SU-DHL-6 (cell line): Measurements from ENCODE around the gene SLC38A11.

Experiments
- H2AFZ ChIP-seq: fragments of 200-600 bp; sonication (generic); 2 replicates; pipeline ENCODE4 v1.6.1; 2014; ENCODE audit warnings: low read depth, mild to moderate bottlenecking, moderate library complexity, mixed read lengths, antibody characterized with exemption, low read length; ENCODE audit not compliant: severe bottlenecking
- H3F3A ChIP-seq: fragments of 200-600 bp; shearing (Covaris generic); 2 replicates; pipeline ENCODE4 v1.6.0; 2016; ENCODE audit warnings: antibody characterized with exemption, mild to moderate bottlenecking; ENCODE audit not compliant: insufficient read depth
- H3K27ac ChIP-seq: fragments of 200-600 bp; sonication (generic); 2 replicates; pipeline ENCODE4 v1.5.1; 2016; ENCODE audit warnings: low read depth, mild to moderate bottlenecking, low read length, moderate library complexity, mixed read lengths
- H3K27me3 ChIP-seq: fragments of 200-600 bp; sonication (generic), shearing (Covaris generic); 2 replicates; pipeline ENCODE4 v1.6.0; 2014; ENCODE audit warnings: mild to moderate bottlenecking, low read length
- H3K36me3 ChIP-seq: fragments of 200-600 bp; sonication (generic); 2 replicates; pipeline ENCODE4 v1.6.1; 2014; ENCODE audit warnings: mild to moderate bottlenecking, low read length, mixed read lengths
- H3K4me2 ChIP-seq: fragments of 300-600, 200-600 bp; shearing (Covaris generic), sonication (generic); 2 replicates; pipeline ENCODE4 v1.6.0; 2014; ENCODE audit warnings: low read length, low read depth, mild to moderate bottlenecking; ENCODE audit not compliant: poor library complexity, severe bottlenecking
- H3K4me3 ChIP-seq: fragments of 200-600 bp; sonication (generic); 2 replicates; pipeline ENCODE4 v1.5.1; 2014; ENCODE audit warnings: antibody characterized with exemption, low read length, mild to moderate bottlenecking, mixed read lengths; ENCODE audit not compliant: insufficient read depth, poor library complexity, severe bottlenecking
- H3K79me2 ChIP-seq: fragments of 200-600 bp; sonication (generic); 2 replicates; pipeline ENCODE4 v1.6.1; 2014; ENCODE audit warnings: mild to moderate bottlenecking, low read length, moderate library complexity; ENCODE audit not compliant: insufficient read depth
- H3K9ac ChIP-seq: fragments of 200-600 bp; sonication (generic); 2 replicates; pipeline ENCODE4 v1.7.0; 2014; ENCODE audit warnings: mild to moderate bottlenecking, low read length
- H3K9me2 ChIP-seq: fragments of 200-600 bp; sonication (generic); replicated peaks from 2 replicates; pipeline ENCODE4 v1.6.1; 2014; ENCODE audit warnings: low read length; ENCODE audit not compliant: insufficient read depth
- H3K9me3 ChIP-seq: fragments of 200-600 bp; sonication (generic); 2 replicates; pipeline ENCODE4 v1.6.1; 2014; ENCODE audit warnings: low read length, mixed read lengths; ENCODE audit not compliant: insufficient read depth
- H4K20me1 ChIP-seq: fragments of 200-600 bp; sonication (generic); 2 replicates; pipeline ENCODE4 v1.6.1; 2014; ENCODE audit warnings: low read depth, mild to moderate bottlenecking, antibody characterized with exemption, low read length, moderate library complexity, mixed read lengths
- EZH2phosphoT487 ChIP-seq: fragments of 200-600 bp; sonication (generic), shearing (Covaris generic); conservative IDR thresholded peaks from 2 replicates; pipeline ENCODE4 v1.6.1; 2018; ENCODE audit warnings: mild to moderate bottlenecking, antibody characterized with exemption, low read length, moderate library complexity, mixed read lengths
- TF ChIP-seq, protein P1 (sequence below): fragments of 200-600 bp; sonication (generic); IDR thresholded peaks from one replicate; pipeline ENCODE4 v1.5.1; 2017; ENCODE audit warnings: antibody characterized with exemption, mild to moderate bottlenecking, low read length, moderate library complexity; ENCODE audit not compliant: insufficient read depth, poor library complexity, severe bottlenecking

SLC38A11 gene

DNA sequence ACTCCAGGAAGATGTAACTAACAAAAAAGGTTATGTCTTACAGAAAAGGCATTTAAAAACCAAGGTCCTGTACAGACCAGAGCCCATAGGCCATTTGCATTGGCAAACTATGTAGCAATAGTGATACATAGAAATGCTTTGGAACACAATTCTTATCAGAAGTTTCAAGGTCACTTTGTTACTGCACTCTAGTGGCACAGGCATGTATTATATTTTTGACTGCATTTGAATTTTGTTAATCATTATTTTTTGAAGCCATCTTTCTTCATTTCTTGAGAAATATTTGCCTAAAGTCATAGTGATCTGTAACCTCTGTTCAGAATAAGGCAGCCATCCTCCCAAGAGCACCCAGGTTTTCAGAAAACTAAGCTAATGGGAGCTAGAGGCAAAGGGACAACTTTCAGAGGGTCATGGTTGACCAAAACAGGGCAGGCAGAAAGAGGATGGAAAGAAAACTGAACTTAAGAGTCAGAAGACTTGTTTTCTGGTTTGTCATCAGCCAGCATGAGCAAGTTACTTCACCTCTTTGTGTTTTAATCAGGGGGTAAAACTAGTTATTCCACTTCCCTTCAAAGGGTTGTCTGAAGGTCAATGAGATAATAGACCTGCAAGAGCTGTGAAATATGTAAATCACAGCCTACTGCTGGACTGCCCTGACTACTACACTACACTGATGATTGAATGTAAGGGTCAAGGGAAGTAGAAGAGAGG, 41.5 kb downstream of the SLC38A11 start:
- Histone ChIP-seq H4K20me1 (no peaks in the 10 kb centered on the region), H3F3A (no peaks in the 10 kb centered on the region), H3K9ac (no peak overlapping the region), H3K27me3 (no peaks in the 10 kb centered on the region), H3K36me3 (no peaks in the 10 kb centered on the region), H3K4me3 (no peak overlapping the region), H3K27ac (no peak overlapping the region), H3K9me3 (no peaks in the 10 kb centered on the region), H3K79me2 (no peaks in the 10 kb centered on the region), H3K4me2 (no peak overlapping the region), H2AFZ (no peak overlapping the region), H3K9me2 (no peaks in the 10 kb centered on the region)
- TF ChIP-seq EZH2phosphoT487, result no peak
- TF ChIP-seq, protein P1, sequence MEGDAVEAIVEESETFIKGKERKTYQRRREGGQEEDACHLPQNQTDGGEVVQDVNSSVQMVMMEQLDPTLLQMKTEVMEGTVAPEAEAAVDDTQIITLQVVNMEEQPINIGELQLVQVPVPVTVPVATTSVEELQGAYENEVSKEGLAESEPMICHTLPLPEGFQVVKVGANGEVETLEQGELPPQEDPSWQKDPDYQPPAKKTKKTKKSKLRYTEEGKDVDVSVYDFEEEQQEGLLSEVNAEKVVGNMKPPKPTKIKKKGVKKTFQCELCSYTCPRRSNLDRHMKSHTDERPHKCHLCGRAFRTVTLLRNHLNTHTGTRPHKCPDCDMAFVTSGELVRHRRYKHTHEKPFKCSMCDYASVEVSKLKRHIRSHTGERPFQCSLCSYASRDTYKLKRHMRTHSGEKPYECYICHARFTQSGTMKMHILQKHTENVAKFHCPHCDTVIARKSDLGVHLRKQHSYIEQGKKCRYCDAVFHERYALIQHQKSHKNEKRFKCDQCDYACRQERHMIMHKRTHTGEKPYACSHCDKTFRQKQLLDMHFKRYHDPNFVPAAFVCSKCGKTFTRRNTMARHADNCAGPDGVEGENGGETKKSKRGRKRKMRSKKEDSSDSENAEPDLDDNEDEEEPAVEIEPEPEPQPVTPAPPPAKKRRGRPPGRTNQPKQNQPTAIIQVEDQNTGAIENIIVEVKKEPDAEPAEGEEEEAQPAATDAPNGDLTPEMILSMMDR, result no peak

DNA sequence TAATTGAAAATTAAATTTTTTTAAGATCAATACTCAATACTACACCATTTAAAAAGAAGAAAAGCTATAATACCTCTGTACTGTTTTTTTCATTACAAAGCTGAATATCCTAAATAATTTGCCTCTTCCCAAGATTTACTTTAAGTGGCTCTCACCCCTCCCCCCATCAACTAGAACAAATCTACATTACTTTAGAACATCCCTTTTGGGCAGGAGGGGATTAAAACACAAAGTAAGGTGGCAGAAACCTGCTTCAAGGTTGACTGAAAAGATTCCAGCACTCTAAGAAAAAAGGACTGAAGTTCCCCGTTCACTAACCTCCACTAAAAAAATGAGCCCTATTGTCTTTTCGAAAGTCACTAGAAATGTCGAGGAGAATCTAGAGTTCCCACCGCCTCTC, 42.3 kb downstream of the SLC38A11 start:
- Histone ChIP-seq H3K27ac (no peak overlapping the region), H3F3A (no peaks in the 10 kb centered on the region), H3K79me2 (no peaks in the 10 kb centered on the region), H3K4me2 (no peak overlapping the region), H3K27me3 (no peaks in the 10 kb centered on the region), H3K4me3 (no peak overlapping the region), H2AFZ (no peak overlapping the region), H4K20me1 (no peaks in the 10 kb centered on the region), H3K36me3 (no peaks in the 10 kb centered on the region), H3K9me2 (no peaks in the 10 kb centered on the region), H3K9ac (no peak overlapping the region), H3K9me3 (no peaks in the 10 kb centered on the region)
- TF ChIP-seq, protein P1, result no peak
- TF ChIP-seq EZH2phosphoT487, result no peak

DNA sequence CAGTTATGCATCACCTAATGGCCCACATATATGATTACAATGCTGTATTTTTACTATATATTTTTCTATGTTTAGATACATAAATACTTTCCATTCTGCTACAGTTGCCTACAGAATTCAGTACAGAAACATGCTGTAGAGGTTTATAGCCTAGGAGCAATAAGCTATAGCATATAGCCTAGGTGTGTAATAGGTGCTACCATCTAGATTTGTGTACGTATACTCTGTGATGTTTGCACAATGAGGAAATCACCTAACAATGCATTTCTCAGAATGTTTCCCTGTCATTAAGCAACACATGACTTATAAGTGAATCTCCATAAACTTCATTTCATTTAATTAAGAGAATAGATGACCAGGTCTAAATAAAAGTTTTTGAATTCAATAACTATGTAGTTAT, 43.5 kb downstream of the SLC38A11 start:
- H3K36me3 ChIP-seq, result no peaks in the 10 kb centered on the region
- no peak for TF ChIP-seq EZH2phosphoT487
- TF ChIP-seq, protein P1, result no peak
- no peak overlapping the region for H2AFZ ChIP-seq
- no peaks in the 10 kb centered on the region for H3K9me2 ChIP-seq
- no peak overlapping the region for H3K4me2 ChIP-seq
- no peaks in the 10 kb centered on the region for H3F3A ChIP-seq
- no peak overlapping the region for H3K4me3 ChIP-seq
- H3K9me3 ChIP-seq, result no peaks in the 10 kb centered on the region
- no peak overlapping the region for H3K27ac ChIP-seq
- no peaks in the 10 kb centered on the region for H4K20me1 ChIP-seq
- H3K79me2 ChIP-seq, result no peaks in the 10 kb centered on the region
- H3K9ac ChIP-seq, result no peak overlapping the region
- no peaks in the 10 kb centered on the region for H3K27me3 ChIP-seq
